ENCODE measurements around the gene PYCARD. TPM values are rescaled to one million over a fixed set of nuclear protein-coding genes. Genes with fewer than 3 reads are reported as not detected.
A peak's percentile ranks its signal among the peaks of the same experiment; 100 is the strongest.

Gene PYCARD
- total RNA-seq, 4 donors from 2014 or later: 43.8 to 162 (median 121) TPM

DNA sequence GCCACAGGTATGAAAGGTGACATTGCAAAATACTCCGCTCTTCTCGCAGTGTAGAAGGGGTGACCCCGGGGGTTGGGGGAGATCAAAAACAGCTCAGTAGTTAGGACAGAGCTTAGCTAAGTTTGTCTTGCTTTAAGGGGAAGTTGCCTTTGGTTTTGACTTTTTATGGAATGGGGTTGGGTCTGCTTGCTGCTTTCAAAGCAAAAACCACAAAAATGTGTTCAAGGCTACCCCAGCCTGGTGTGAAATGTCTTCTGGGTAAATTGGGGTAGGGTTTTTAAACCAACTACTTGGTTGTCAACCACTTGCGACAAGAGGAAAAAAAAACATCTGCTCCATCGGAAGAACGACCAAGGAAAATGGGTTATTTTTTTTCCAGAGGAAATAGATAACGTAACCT lies 16.4 kb downstream of the PYCARD start:
- H3K27me3 ChIP-seq: no peaks in the 10 kb centered on the region
- no peak for DNase-seq (ENCODE audit: low spot score in 2 of 2)
- H3K4me1 ChIP-seq: peaks cover 36% of the 10 kb centered on the region
- peaks cover 89% of the 10 kb centered on the region for H3K36me3 ChIP-seq
- H3K27ac ChIP-seq: no peak overlapping the region
- TF ChIP-seq POLR2AphosphoS5 (IDR thresholded peaks at IDR 0.05) (no peak), EP300 (IDR thresholded peaks at IDR 0.05) (no peak), POLR2A (IDR thresholded peaks at IDR 0.05) (no peak)
- TF ChIP-seq, protein P1, sequence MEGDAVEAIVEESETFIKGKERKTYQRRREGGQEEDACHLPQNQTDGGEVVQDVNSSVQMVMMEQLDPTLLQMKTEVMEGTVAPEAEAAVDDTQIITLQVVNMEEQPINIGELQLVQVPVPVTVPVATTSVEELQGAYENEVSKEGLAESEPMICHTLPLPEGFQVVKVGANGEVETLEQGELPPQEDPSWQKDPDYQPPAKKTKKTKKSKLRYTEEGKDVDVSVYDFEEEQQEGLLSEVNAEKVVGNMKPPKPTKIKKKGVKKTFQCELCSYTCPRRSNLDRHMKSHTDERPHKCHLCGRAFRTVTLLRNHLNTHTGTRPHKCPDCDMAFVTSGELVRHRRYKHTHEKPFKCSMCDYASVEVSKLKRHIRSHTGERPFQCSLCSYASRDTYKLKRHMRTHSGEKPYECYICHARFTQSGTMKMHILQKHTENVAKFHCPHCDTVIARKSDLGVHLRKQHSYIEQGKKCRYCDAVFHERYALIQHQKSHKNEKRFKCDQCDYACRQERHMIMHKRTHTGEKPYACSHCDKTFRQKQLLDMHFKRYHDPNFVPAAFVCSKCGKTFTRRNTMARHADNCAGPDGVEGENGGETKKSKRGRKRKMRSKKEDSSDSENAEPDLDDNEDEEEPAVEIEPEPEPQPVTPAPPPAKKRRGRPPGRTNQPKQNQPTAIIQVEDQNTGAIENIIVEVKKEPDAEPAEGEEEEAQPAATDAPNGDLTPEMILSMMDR (IDR thresholded peaks at IDR 0.05): no peak
- H3K4me3 ChIP-seq: no peak overlapping the region
- H3K9me3 ChIP-seq: no peaks in the 10 kb centered on the region
- 83% methylated on average over 7 of the region's 7 CpGs for WGBS

DNA sequence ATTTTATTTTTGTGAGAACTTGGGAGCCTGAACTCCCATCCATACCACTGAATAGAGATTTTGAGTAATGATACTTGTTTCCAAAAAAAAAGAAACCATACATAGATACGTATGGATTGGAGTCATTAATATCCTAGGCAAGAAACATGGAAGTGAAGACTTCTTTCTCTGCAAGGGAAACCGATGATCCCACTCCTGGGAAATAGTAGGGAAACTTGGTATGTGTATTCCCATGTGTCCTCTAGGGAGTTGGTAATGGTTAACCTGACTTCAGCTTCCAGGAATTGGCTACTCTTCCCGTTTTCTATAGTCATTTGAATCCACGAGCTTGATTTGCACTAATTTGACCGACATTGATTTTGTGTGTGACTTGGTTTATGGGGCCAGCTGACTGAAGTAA lies 17.2 kb downstream of the PYCARD start:
- Histone ChIP-seq H3K4me3 (no peak overlapping the region), H3K27me3 (no peaks in the 10 kb centered on the region), H3K9me3 (no peaks in the 10 kb centered on the region), H3K36me3 (peaks cover 80% of the 10 kb centered on the region), H3K4me1 (peaks cover 40% of the 10 kb centered on the region), H3K27ac (no peak overlapping the region)
- WGBS: 63% methylated on average over 5 of the region's 5 CpGs
- TF ChIP-seq POLR2AphosphoS5 (IDR thresholded peaks at IDR 0.05): no peak
- TF ChIP-seq, protein P1 (IDR thresholded peaks at IDR 0.05): no peak
- no peak for TF ChIP-seq POLR2A (IDR thresholded peaks at IDR 0.05)
- TF ChIP-seq EP300 (IDR thresholded peaks at IDR 0.05): no peak
- no peak for DNase-seq (ENCODE audit: low spot score in 2 of 2)

DNA sequence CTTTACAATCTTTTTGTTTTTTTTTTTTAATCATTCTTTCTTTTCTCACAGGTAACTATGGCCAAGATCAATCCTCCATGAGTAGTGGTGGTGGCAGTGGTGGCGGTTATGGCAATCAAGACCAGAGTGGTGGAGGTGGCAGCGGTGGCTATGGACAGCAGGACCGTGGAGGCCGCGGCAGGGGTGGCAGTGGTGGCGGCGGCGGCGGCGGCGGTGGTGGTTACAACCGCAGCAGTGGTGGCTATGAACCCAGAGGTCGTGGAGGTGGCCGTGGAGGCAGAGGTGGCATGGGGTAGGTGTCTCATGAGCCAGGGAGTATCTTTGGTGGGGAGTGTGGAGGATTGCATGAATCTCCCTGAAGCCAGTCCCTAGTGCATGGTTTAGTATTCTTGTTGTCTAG lies 17.7 kb downstream of the PYCARD start:
- Histone ChIP-seq H3K27ac (no peak overlapping the region), H3K4me3 (no peak overlapping the region), H3K27me3 (no peaks in the 10 kb centered on the region), H3K9me3 (no peaks in the 10 kb centered on the region), H3K4me1 (peaks cover 40% of the 10 kb centered on the region), H3K36me3 (peaks cover 76% of the 10 kb centered on the region)
- no peak for DNase-seq (ENCODE audit: low spot score in 2 of 2)
- WGBS: 93% methylated on average over 14 of the region's 14 CpGs
- TF ChIP-seq POLR2AphosphoS5 (IDR thresholded peaks at IDR 0.05): no peak
- TF ChIP-seq EP300 (IDR thresholded peaks at IDR 0.05): no peak
- TF ChIP-seq, protein P1 (IDR thresholded peaks at IDR 0.05): no peak
- no peak for TF ChIP-seq POLR2A (IDR thresholded peaks at IDR 0.05)

DNA sequence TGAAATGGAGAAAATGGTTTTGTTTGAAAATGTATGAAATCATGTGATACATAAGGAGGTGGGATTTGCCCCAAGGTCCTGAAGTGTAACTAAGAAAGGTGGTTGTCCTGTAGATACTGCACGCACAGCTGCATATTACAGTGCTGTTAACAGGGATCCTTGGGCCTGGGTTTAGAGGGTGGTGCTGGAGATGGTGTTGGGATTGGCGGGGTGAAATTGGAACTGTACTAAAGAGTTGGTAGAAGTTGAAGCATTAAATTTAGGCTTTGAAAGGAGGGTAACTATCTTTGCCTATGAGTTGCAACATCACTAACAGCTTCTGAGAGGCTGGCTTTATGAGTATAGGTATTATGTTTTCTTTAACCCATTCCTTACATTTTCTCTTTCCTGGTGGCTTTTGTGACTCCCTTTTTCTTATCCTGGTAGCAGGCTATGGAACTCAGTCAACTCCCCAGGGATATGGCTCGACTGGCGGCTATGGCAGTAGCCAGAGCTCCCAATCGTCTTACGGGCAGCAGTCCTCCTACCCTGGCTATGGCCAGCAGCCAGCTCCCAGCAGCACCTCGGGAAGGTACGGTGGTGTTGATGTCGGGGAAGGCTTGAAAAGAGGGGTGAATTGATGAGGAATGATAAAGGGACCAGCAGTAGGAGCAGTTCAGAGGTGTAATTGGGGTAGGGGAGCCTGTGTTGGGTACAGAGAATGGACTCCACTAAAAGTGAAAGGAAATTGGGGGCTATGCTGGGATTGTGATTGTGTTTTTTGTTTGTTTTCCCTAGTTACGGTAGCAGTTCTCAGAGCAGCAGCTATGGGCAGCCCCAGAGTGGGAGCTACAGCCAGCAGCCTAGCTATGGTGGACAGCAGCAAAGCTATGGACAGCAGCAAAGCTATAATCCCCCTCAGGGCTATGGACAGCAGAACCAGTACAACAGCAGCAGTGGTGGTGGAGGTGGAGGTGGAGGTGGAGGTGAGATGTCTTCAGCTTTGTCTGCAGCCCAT lies 18.8 kb downstream of the PYCARD start:
- 80% methylated on average over 10 of the region's 10 CpGs for WGBS
- no peak for TF ChIP-seq POLR2A (IDR thresholded peaks at IDR 0.05)
- no peak for TF ChIP-seq EP300 (IDR thresholded peaks at IDR 0.05)
- no peak for TF ChIP-seq POLR2AphosphoS5 (IDR thresholded peaks at IDR 0.05)
- TF ChIP-seq, protein P1 (IDR thresholded peaks at IDR 0.05): no peak
- Histone ChIP-seq H3K4me1 (peaks cover 47% of the 10 kb centered on the region), H3K27me3 (no peaks in the 10 kb centered on the region), H3K36me3 (peaks cover 64% of the 10 kb centered on the region), H3K4me3 (no peak overlapping the region), H3K9me3 (no peaks in the 10 kb centered on the region), H3K27ac (no peak overlapping the region)
- no peak for DNase-seq (ENCODE audit: low spot score in 2 of 2)

DNA sequence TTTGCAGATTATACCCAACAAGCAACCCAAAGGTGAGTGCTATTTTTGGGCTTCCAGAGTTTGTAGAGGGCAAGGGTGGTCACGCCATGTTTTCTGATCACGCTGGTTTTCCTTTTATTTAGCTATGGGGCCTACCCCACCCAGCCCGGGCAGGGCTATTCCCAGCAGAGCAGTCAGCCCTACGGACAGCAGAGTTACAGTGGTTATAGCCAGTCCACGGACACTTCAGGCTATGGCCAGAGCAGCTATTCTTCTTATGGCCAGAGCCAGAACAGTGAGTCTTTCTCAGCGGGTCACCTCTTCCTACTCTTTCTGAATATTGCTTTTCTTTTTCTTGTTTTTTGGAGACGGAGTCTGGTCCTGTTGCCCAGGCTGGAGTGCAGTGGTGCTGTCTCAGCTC lies 20.2 kb downstream of the PYCARD start:
- peaks cover 51% of the 10 kb centered on the region for H3K36me3 ChIP-seq
- H3K9me3 ChIP-seq: no peaks in the 10 kb centered on the region
- WGBS: 18% methylated on average over 7 of the region's 7 CpGs
- H3K27me3 ChIP-seq: no peaks in the 10 kb centered on the region
- TF ChIP-seq POLR2A (IDR thresholded peaks at IDR 0.05) (no peak), EP300 (IDR thresholded peaks at IDR 0.05) (no peak), POLR2AphosphoS5 (IDR thresholded peaks at IDR 0.05) (no peak)
- TF ChIP-seq, protein P1 (IDR thresholded peaks at IDR 0.05): no peak
- H3K4me1 ChIP-seq: peaks cover 49% of the 10 kb centered on the region
- DNase-seq (ENCODE audit: low spot score in 2 of 2): no peak
- no peak overlapping the region for H3K27ac ChIP-seq
- peak overlapping the region; percentile 96 for H3K4me3 ChIP-seq
